GM12878 (cell line): ENCODE data around the gene FBXO42. TPM values are rescaled to one million over a fixed set of nuclear protein-coding genes. Genes with fewer than 3 reads are reported as not detected.

Experiments used
- BCL11A ChIP-seq: IDR thresholded peaks from 2 replicates; pipeline ENCODE4 v1.6.1; 2011; ENCODE audit warnings: low read depth, low read length
- BMI1 ChIP-seq: fragments of 450-650 bp; IDR thresholded peaks from 2 replicates; pipeline ENCODE4 v1.6.1; 2016; ENCODE audit warnings: mild to moderate bottlenecking, moderate library complexity, borderline replicate concordance
- CBFB ChIP-seq: IDR thresholded peaks from 2 replicates; pipeline ENCODE4 v1.6.1; 2016; ENCODE audit warnings: antibody characterized with exemption, low read depth
- CHD1 ChIP-seq: IDR thresholded peaks from 2 replicates; pipeline ENCODE4 v1.6.1; 2012; ENCODE audit warnings: low read depth, low read length, improper control_type of control experiment
- E2F8 ChIP-seq: fragments of 450-650 bp; IDR thresholded peaks from 2 replicates; pipeline ENCODE4 v1.6.1; 2018; ENCODE audit warnings: mild to moderate bottlenecking, low read depth, moderate library complexity; ENCODE audit not compliant: partially characterized antibody
- EP300 ChIP-seq, 2 experiments: fragments of 150-350 bp in 1 of 2; IDR thresholded peaks; 2 replicates each; pipeline ENCODE4 v1.6.1; 2011 to 2012; ENCODE audit warnings: low read depth in 2 of 2, low read length in 2 of 2, borderline replicate concordance in 1 of 2, improper control_type of control experiment in 1 of 2, inconsistent platforms in 1 of 2; ENCODE audit not compliant: control insufficient read depth in 1 of 2
- FOXK2 ChIP-seq: fragments of 450-650 bp; IDR thresholded peaks from 2 replicates; pipeline ENCODE4 v1.6.1; 2017; ENCODE audit warnings: mild to moderate bottlenecking, moderate library complexity
- HDGF ChIP-seq: fragments of 450-650 bp; IDR thresholded peaks from 2 replicates; pipeline ENCODE4 v1.6.1; 2016; ENCODE audit warnings: antibody characterized with exemption
- JUND ChIP-seq: IDR thresholded peaks from 2 replicates; pipeline ENCODE4 v1.6.1; 2012; ENCODE audit warnings: low read depth, mild to moderate bottlenecking, low read length, improper control_type of control experiment, moderate library complexity
- KLF5 ChIP-seq: fragments of 450-650 bp; IDR thresholded peaks from 2 replicates; pipeline ENCODE4 v1.6.1; 2014; ENCODE audit warnings: mild to moderate bottlenecking; ENCODE audit not compliant: partially characterized antibody
- MLLT1 ChIP-seq: fragments of 450-650 bp; IDR thresholded peaks from 2 replicates; pipeline ENCODE4 v1.6.1; 2016; ENCODE audit warnings: mild to moderate bottlenecking
- MTA3 ChIP-seq: IDR thresholded peaks from 2 replicates; pipeline ENCODE4 v1.6.1; 2012; ENCODE audit warnings: low read length, inconsistent platforms, borderline replicate concordance
- MXI1 ChIP-seq: fragments of 150-350 bp; IDR thresholded peaks from 2 replicates; pipeline ENCODE4 v1.6.1; 2011; ENCODE audit warnings: low read depth, mild to moderate bottlenecking, inconsistent platforms, low read length, improper control_type of control experiment
- NBN ChIP-seq: fragments of 450-650 bp; IDR thresholded peaks from 2 replicates; pipeline ENCODE4 v1.6.1; 2016
- PAX8 ChIP-seq: fragments of 450-650 bp; IDR thresholded peaks from 2 replicates; pipeline ENCODE4 v1.6.1; 2017; ENCODE audit warnings: mild to moderate bottlenecking, moderate library complexity
- PBX3 ChIP-seq: IDR thresholded peaks from 2 replicates; pipeline ENCODE4 v1.6.1; 2011; ENCODE audit warnings: mild to moderate bottlenecking, low read depth, low read length, moderate library complexity; ENCODE audit not compliant: insufficient replicate concordance
- PML ChIP-seq: IDR thresholded peaks from 2 replicates; pipeline ENCODE4 v1.6.1; 2012; ENCODE audit warnings: low read length, inconsistent platforms
- POLR2AphosphoS2 ChIP-seq: IDR thresholded peaks from 2 replicates; pipeline ENCODE4 v1.6.1; 2011; ENCODE audit warnings: low read depth, mild to moderate bottlenecking, low read length, improper control_type of control experiment, moderate library complexity
- POU2F2 ChIP-seq: IDR thresholded peaks from 3 replicates; pipeline ENCODE4 v1.6.1; 2011; ENCODE audit warnings: low read depth, mild to moderate bottlenecking, low read length, borderline replicate concordance
- SPI1 ChIP-seq: IDR thresholded peaks from 2 replicates; pipeline ENCODE4 v1.6.1; 2011; ENCODE audit warnings: low read depth, mild to moderate bottlenecking, low read length, moderate library complexity, borderline replicate concordance; ENCODE audit not compliant: insufficient read depth
- YY1 ChIP-seq: IDR thresholded peaks from 2 replicates; pipeline ENCODE4 v1.6.1; 2011; ENCODE audit warnings: low read depth, mild to moderate bottlenecking, low read length
- ZBED1 ChIP-seq: IDR thresholded peaks from 2 replicates; pipeline ENCODE4 v1.6.1; 2016; ENCODE audit warnings: borderline replicate concordance
- ZNF622 ChIP-seq: fragments of 450-650 bp; IDR thresholded peaks from 2 replicates; pipeline ENCODE4 v1.6.1; 2017; ENCODE audit warnings: mild to moderate bottlenecking, inconsistent platforms
- polyA plus RNA-seq, 11 experiments: library from polyadenylated mRNA; depleted of rRNA in 4 of 11; unstranded in 6 of 11; stranded (reverse) in 5 of 11; fragments of >200 nt; fragmentation: Nextera tagmentation in 4 of 11; fragmentation: Illumina TruSeq in 1 of 11; extraction: Ambion mirVana in 4 of 11; extraction: Trizol in 1 of 11; gene quantifications; 1 replicate in 1 of 11; 2 replicates in 10 of 11; pipeline versions ENCODE4 v1.2.1 to v1.2.3, GENCODE V29; 2011 to 2016; ENCODE audit warnings: inconsistent platforms in 2 of 11, missing spikeins in 2 of 11, low read depth in 1 of 11
- total RNA-seq, 4 experiments: library from RNA; depleted of rRNA in 3 of 4; stranded (reverse); fragments of >200 nt in 3 of 4; fragmentation: Illumina TruSeq in 1 of 4; extraction: Trizol in 1 of 4; gene quantifications; 2 replicates each; pipeline versions ENCODE4 v1.2.1 to v1.2.3, GENCODE V29; 2013 to 2021

Gene FBXO42
- total and polyA plus RNA-seq, 10 of the 15 experiments (the other 5 are each of a cell fraction or from before 2014, with no cell fraction given), result 6.1 to 23.8 (median 15.2) TPM

GRCh38 chr1:16367258-16367967 lies 15.1 kb upstream of the FBXO42 start (continued):
- peak; percentile 43; the same call in 1 of the 2 replicates for TF ChIP-seq PML
- peak; percentile 61 to 64; a peak in 3 of 4 replicates for TF ChIP-seq EP300 (IDR thresholded peaks at IDR 0.05; ENCODE audit: borderline replicate concordance in 1 of 2, control insufficient read depth in 1 of 2, low read depth in 2 of 2, low read length in 2 of 2)
- TF ChIP-seq PBX3, result peak; percentile 79
- no peak for TF ChIP-seq BMI1
- TF ChIP-seq PAX8, result no peak; the same call in 1 of the 2 replicates
- peak; percentile 57 for TF ChIP-seq ZBED1
- peak; percentile 61; the same call in 1 of the 2 replicates for TF ChIP-seq MLLT1
- TF ChIP-seq MTA3, result peak; percentile 87; the same call in 1 of the 2 replicates
- peak; percentile 92 for TF ChIP-seq NBN
- peak; percentile 34 for TF ChIP-seq KLF5
- TF ChIP-seq CBFB, result peak; percentile 62; the same call in 1 of the 2 replicates
- TF ChIP-seq CHD1, result peak; percentile 54; the same call in 1 of the 2 replicates
- peak; percentile 54; the same call in 1 of the 2 replicates for TF ChIP-seq HDGF
- peak; percentile 56; the same call in 1 of the 2 replicates for TF ChIP-seq FOXK2
- peak; percentile 52; the same call in 1 of the 2 replicates for TF ChIP-seq BCL11A
- peak; percentile 4; the same call in 1 of the 3 replicates for TF ChIP-seq POU2F2
- TF ChIP-seq MXI1, result peak; percentile 69
- TF ChIP-seq E2F8, result no peak
- peak; percentile 35 for TF ChIP-seq POLR2AphosphoS2
- no peak for TF ChIP-seq ZNF622
- peak; percentile 33; the same call in 1 of the 2 replicates for TF ChIP-seq YY1
- TF ChIP-seq SPI1, result no peak
- peak; percentile 76 for TF ChIP-seq JUND
